OCI-LY3 (cell line): Measurements from ENCODE around the gene SSBP2.

Experiments
- CTCF ChIP-seq: fragments of 200-600, 300-600 bp; sonication (generic); IDR thresholded peaks from 2 replicates; pipeline ENCODE4 v1.5.1; 2014; ENCODE audit warnings: antibody characterized with exemption, low read length, low read depth
- EZH2phosphoT487 ChIP-seq: fragments of 200-600 bp; shearing (Covaris generic); IDR thresholded peaks from 2 replicates; pipeline ENCODE4 v1.6.1; 2018; ENCODE audit warnings: antibody characterized with exemption, mixed run types, low read depth

- TF ChIP-seq CTCF (no peak), EZH2phosphoT487 (no peak)
These were observed 11.1 kb upstream of the SSBP2 start for GRCh38 chr5:81761970-81762369.
